Calu3 (cell line): Measurements from ENCODE around the gene BCAS3. TPM values are rescaled to one million over a fixed set of nuclear protein-coding genes. Genes with fewer than 3 reads are reported as not detected.

Experiments
- BruUV-seq: library from RNA; stranded (reverse); fragments of 400-500 nt; replicated peaks from 2 replicates; lab custom pipeline; 2021; lab: Mats Ljungman, UMichigan
- CTCF ChIA-PET: fragments of 300-600 bp; sonication (Branson Sonifier 250); formaldehyde crosslinking; loops from one replicate; lab custom pipeline; 2022; ENCODE audit warnings: antibody characterized with exemption; lab: Charles Lee
- DNase-seq: peaks from one replicate; pipeline ENCODE4 v3.0.0; 2022
- H3K27ac Mint-ChIP-seq: one replicate; pipeline ENCODE4 v1.8.0; 2022; ENCODE audit warnings: mixed read lengths; ENCODE audit not compliant: unreplicated experiment
- H3K27me3 Mint-ChIP-seq: one replicate; pipeline ENCODE4 v1.8.0; 2022; ENCODE audit warnings: mixed read lengths; ENCODE audit not compliant: unreplicated experiment
- H3K36me3 Mint-ChIP-seq: one replicate; pipeline ENCODE4 v1.8.0; 2022; ENCODE audit warnings: mild to moderate bottlenecking, moderate library complexity, mixed read lengths; ENCODE audit not compliant: insufficient read depth, unreplicated experiment
- H3K4me1 Mint-ChIP-seq: one replicate; pipeline ENCODE4 v1.8.0; 2022; ENCODE audit warnings: mild to moderate bottlenecking, low read depth, mixed read lengths; ENCODE audit not compliant: unreplicated experiment
- H3K4me3 Mint-ChIP-seq: one replicate; pipeline ENCODE4 v1.8.0; 2022; ENCODE audit warnings: mild to moderate bottlenecking, low read depth, moderate library complexity, mixed read lengths; ENCODE audit not compliant: unreplicated experiment
- H3K9me3 Mint-ChIP-seq: one replicate; pipeline ENCODE4 v1.8.0; 2022; ENCODE audit warnings: low read depth, mixed read lengths; ENCODE audit not compliant: unreplicated experiment
- CTCF ChIP-seq: fragments of 200-600 bp; IDR thresholded peaks from one replicate; pipeline ENCODE4 v1.8.0; 2022; ENCODE audit warnings: antibody characterized with exemption; ENCODE audit not compliant: unreplicated experiment
- intact Hi-C: fragments of 100-400 bp; cut with micrococcal nuclease; formaldehyde crosslinking; loops from one replicate; pipeline ENCODE4 v1.10.0; 2022; ENCODE audit not compliant: unreplicated experiment
- total RNA-seq: library from RNA; stranded (reverse); gene quantifications from 2 replicates; pipeline ENCODE4 v1.2.3, GENCODE V29; 2022

BCAS3 gene
- total RNA-seq, 1 experiment from 2014 or later: 10.9 TPM

GRCh38 chr17:61155590-61156237 lies 478.1 kb downstream of the BCAS3 start:
- TF ChIP-seq CTCF: no peak
- BruUV-seq: no TSS peak
- DNase-seq: no peak
- intact Hi-C loops: no loop called here
- CTCF ChIA-PET: no interaction called here
- Mint-ChIP-seq H3K27me3 (no peaks in the 10 kb centered on the region), H3K4me1 (peaks cover 15% of the 10 kb centered on the region), H3K9me3 (no peaks in the 10 kb centered on the region), H3K36me3 (no peaks in the 10 kb centered on the region), H3K4me3 (no peak overlapping the region), H3K27ac (no peak overlapping the region)

GRCh38 chr17:61157246-61157886 lies 479.7 kb downstream of the BCAS3 start:
- no peaks in the 10 kb centered on the region for H3K36me3 Mint-ChIP-seq
- no peak for TF ChIP-seq CTCF
- BruUV-seq: no TSS peak
- H3K4me3 Mint-ChIP-seq: no peak overlapping the region
- no peak overlapping the region for H3K27ac Mint-ChIP-seq
- H3K27me3 Mint-ChIP-seq: no peaks in the 10 kb centered on the region
- H3K4me1 Mint-ChIP-seq: peaks cover 15% of the 10 kb centered on the region
- H3K9me3 Mint-ChIP-seq: no peaks in the 10 kb centered on the region
- DNase-seq: no peak
- CTCF ChIA-PET: no interaction called here
- intact Hi-C loops: no loop called here

GRCh38 chr17:61158376-61158775 lies 480.7 kb downstream of the BCAS3 start:
- CTCF ChIA-PET: no interaction called here
- no peaks in the 10 kb centered on the region for H3K36me3 Mint-ChIP-seq
- H3K27me3 Mint-ChIP-seq: no peaks in the 10 kb centered on the region
- no peak overlapping the region for H3K27ac Mint-ChIP-seq
- peaks cover 15% of the 10 kb centered on the region for H3K4me1 Mint-ChIP-seq
- intact Hi-C loops: no loop called here
- DNase-seq: no peak
- H3K4me3 Mint-ChIP-seq: no peak overlapping the region
- no TSS peak for BruUV-seq
- TF ChIP-seq CTCF: no peak
- H3K9me3 Mint-ChIP-seq: no peaks in the 10 kb centered on the region

- H3K27ac Mint-ChIP-seq: no peak overlapping the region
- no peak overlapping the region for H3K4me3 Mint-ChIP-seq
- CTCF ChIA-PET: no interaction called here
- H3K27me3 Mint-ChIP-seq: no peaks in the 10 kb centered on the region
- peaks cover 15% of the 10 kb centered on the region for H3K4me1 Mint-ChIP-seq
- DNase-seq: no peak
- H3K9me3 Mint-ChIP-seq: no peaks in the 10 kb centered on the region
- TF ChIP-seq CTCF: no peak
- intact Hi-C loops: no loop called here
- no TSS peak for BruUV-seq
- H3K36me3 Mint-ChIP-seq: no peaks in the 10 kb centered on the region
These were observed 481.7 kb downstream of the BCAS3 start for GRCh38 chr17:61159221-61159814.
